GM21515 (cell line): ENCODE measurements around the gene MTPN.

Experiments
- ATAC-seq: cut with Tn5 transposase; IDR thresholded peaks from one replicate; pipeline ENCODE4 v1.9.1; 2021; ENCODE audit not compliant: unreplicated experiment

The MTPN gene

DNA sequence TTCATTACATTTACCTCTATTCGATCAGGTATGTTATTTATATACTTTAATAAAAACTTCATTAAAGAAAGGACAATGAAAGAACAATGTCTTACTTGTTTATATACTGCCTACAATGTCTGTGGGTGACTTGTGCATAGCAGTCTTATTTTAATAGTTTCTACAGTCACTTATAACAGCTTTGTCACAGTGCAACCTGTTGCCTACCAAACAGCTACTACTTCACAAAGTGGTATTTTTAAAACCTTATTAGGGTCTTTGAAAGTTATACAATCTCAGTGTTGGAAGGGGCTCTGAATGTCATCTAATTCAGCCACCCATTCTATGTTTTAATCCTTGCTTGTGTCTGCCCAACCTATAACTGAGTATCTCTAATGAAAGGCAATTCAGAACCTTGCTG lies 19.0 kb downstream of the MTPN start:
- no peak for ATAC-seq

DNA sequence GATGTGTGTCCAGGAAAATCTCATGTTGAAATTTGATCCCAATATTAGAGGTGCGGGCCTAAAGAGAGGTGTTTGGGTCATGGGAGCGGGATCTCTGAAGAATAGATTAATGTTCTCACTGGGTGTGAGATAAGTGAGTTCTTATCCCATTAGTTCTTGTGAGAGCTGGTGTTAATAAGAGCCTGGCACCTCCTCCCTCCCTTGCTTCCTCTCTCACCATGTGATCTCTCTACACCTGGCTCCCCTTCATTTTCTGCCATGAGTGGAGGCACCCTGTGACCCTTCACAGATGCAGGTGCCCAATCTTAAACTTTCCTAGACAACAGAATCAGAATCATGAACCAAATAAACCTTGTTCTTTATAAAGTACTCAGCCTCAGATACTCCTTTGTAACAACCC lies 19.5 kb downstream of the MTPN start:
- ATAC-seq: no peak

DNA sequence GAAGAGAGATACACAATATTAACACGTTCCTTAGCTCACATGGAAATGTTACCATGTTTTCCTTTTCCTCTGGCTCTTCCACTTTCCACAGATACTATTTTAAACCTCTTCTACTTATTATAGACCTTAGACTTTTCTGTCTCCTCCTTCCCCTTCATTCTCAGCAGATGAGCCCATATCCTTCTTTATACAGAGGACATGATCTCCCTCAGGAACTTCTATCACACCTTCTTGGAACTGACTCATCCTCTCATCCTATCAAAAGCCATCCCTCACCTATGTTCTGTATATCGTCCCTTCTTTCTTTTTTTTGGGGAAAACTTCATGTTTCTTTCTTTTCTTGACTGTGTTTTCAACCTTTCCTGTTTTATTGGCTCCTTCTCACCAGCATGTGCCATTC lies 20.8 kb downstream of the MTPN start:
- no peak for ATAC-seq

DNA sequence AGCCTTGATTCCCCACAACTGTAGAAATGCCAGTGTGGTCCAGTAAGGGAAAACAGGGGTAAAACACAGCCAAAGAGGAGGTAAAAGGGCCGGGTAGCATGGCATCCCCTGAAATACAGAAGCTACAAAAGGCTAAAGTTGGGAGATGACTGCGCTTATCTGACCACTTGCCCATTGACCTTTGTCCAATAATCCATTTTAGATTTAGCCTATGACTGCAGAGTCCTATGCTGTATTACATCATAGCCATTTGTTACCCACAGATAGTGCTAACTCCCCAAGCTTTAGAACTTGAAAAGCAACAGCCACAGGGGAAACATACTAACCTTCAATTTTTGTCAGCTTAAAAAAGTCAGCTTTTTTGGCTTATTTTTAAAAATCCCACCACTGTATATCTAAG lies 26.2 kb downstream of the MTPN start:
- no peak for ATAC-seq

DNA sequence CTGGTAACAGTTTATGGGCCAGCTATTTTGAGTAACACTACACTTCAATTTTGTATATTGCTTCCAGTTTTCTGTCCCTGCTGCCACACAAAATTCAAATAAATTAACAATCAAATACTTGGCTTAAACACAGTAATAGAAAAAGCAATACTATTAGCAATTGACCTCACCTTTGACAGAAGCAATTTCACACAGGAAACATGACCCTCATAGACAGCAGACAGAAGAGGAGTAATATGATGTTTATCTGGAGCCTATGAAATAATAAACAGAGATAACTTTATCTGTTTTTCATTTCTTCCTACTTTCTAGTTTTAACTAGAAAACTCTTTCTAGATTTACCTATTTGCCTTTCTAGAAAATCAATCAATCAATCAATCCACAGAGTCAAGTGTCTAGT lies 26.7 kb downstream of the MTPN start:
- ATAC-seq: no peak

DNA sequence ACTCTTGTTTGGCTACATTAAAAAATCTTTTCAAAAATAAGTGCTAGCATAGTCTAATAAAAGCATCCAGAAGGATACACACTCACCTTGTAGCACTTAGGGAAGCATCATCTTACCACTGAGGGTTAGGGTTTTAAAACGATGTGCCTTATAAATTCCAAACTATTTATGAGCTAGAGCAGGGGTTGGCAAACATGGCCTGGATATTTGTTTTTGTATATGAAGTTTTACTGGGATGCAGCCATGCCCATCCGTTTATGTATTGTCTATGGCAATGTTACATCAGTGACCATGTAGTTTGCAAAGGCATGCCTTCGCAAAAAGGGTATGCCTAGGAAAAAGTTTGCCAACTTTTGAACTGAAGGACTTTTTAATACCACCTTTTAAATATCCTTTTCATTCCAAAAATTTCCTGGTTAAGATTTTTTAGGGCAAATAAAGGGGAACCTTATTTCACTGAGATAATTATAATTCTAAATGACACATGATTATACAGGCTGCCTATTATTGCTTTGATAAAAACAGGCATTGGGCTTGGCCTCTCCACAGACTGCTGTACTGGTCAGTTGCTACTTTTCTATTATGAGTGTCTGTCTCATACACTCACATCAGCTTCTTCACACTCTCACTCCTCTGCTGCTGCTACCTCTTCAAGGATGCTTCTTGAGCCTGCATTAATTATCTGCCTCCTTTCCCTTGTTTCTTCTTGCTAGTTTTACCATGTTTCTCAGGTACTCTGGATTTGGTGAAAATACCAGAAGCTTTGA lies 30.7 kb downstream of the MTPN start:
- ATAC-seq: no peak

DNA sequence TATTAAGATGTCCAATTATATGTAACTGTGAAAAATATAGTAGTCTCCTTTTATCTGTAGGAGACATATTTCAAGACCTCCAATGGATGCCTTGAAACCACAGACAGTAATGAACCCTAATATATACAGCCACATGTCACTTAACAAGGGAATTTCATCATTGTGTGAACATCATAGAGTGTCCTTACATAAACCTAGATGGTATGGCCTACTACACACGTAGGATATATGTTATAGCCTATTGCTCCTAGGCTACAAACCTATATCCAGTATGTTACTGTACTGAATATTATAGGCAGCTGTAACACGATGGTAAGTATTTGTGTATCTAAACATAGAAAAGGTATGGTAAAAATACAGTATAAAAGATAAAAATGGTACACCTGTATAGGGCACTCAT lies 32.4 kb downstream of the MTPN start:
- ATAC-seq: no peak

DNA sequence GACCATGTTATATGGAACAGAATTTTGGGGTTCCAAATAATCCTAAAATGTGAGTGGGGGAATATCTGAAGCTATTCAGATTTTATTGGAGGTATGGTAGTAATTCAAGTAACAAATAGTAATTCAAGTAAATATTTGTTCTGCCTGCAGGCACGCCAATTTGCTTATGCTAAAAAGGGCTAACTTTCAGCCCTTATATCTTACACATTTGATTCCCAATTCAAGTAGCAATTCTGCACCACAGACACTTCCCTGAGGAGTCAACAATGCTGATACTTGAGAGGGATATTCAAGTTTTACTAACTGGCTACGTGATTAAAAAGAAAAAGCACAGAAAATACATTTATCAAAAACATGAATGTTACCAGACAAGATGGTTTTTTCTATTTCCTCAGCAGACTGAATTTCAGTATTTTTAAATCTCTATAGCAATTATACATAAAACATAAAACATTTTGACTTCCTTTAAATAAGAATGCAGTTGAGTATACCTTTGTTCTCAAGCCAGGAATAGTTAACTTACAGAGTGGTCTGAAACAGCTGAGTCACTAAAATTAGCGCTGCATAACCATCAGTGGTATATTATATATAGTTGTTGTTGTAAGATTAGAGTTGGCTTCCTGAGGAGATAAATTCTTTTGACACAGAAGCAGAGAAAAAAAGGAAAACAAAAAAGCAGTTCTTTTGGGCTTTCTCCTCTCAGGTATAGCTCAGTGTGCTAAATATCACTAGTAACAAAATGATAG lies 33.9 kb downstream of the MTPN start:
- ATAC-seq: no peak

DNA sequence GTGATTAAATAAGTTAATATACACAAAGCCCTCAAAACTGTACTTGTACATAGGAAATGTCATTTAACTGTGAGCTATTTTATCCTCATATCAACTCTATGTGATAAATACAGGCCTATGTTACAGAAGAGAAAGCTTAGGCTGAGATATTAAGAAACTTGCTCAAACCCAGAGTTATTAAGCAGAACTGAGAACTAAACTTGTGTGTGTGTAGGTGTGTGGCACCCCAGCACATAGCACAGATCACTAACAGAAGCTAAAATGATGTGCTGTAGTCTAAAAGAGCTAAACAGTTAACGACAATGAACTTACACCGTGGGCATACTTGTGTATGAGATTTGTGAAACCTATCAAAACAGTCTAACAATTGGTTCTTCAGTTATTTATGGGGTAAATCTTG lies 34.5 kb downstream of the MTPN start:
- peak; percentile 82 for ATAC-seq

DNA sequence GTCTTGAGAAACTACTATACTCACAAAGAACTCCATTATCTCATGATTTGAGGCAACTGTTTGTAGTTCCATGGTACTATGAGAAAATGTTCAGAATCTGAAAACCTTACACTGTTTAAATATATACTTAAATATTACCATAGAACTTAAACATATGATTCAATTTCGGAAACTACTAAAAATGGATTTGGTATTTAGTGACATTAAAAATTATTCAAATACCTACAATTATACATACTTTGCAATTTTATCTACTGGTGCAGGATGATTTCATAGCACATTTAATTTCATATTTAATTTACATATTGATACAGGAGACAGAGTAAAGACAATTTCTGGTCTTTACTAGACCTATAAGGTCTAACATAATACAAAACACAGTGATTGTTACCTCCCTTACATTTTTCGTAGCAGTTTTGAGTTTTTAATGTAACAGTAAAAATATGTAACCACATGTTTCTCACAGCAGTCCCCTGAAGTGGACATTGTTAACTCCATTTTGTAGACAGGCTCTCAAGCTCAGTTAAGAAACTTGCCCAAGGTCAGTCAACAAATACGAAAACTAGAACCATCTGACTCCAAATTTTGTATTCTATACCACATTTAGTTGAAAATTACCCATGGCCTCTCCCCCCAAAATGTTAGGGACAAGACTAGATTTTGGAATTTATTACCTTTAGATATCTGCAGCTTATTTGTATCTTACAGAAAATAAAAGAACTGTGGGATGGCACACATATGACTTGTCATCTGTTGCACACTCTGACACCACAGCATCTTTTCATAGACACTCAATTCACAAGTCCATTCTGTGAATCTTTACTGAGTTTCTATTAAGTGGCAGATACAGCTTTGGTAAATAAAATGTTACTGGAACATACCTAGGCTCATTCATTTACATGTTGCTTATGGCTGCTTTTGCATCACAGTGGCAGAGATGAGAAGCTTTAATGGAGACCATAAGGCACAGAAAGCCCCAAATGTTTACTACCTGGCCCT lies 36.8 kb downstream of the MTPN start:
- ATAC-seq: no peak

DNA sequence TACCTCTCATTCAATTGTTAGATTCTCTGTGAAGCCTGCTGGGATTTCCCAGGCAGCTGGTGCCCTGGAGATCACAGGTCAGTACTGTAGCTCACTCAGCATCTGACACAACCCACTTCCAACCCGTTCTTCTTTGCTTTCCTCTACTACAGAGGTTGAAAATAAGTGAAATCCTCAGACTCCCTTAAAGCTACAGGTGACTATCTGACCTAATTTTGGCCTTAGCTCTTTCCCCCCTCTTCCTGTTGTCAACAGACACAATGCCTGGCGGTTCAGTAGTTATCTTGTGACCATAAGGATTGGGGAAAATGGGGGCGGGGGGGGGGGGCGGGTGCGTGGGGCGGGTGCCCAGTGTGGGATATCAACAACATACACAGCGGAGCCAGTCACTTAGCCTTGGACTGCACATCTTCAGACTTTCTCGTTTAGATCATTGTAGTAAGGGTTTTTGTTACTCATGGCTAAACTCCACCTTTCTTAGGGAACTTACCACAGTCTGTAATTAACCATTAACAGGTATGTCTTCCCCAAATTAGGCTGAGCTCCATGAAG lies 37.8 kb downstream of the MTPN start:
- ATAC-seq: no peak

DNA sequence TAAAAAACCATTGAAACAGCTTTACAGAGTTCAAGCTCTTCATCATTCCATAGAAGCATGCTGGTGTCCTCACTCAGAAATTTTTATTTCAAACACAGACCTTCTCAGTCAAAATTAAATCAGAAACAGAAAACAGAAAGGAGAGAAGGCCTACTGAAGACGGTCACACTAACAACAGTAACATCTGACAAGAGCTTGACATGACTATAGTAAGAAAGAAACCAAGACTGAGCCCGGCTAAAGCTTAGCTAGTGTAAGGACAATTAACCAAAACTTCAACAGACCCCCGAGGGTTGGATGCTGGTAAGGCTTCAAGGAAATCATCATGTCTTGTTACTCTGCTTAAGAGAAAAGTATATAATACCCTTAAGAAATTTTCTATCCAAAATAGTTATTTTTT lies 38.6 kb downstream of the MTPN start:
- peak; percentile 56 for ATAC-seq

DNA sequence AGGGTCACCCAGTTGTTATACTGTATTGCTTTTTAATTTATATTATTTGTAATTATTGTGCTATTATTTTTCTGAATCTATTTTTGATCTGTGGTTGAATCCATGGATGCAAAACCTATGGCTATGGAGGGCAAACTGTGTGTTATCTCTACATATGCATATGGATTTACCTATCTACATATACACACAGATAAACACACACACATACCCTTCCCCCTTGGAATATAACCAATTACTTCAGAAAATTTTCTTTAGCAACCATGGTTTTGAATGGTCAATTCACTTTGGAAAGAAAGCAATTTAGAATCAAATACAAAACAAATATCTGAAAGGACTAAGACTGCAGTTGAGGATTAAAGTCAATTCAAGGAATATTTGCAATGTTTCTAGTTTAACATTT lies 39.1 kb downstream of the MTPN start:
- no peak for ATAC-seq

DNA sequence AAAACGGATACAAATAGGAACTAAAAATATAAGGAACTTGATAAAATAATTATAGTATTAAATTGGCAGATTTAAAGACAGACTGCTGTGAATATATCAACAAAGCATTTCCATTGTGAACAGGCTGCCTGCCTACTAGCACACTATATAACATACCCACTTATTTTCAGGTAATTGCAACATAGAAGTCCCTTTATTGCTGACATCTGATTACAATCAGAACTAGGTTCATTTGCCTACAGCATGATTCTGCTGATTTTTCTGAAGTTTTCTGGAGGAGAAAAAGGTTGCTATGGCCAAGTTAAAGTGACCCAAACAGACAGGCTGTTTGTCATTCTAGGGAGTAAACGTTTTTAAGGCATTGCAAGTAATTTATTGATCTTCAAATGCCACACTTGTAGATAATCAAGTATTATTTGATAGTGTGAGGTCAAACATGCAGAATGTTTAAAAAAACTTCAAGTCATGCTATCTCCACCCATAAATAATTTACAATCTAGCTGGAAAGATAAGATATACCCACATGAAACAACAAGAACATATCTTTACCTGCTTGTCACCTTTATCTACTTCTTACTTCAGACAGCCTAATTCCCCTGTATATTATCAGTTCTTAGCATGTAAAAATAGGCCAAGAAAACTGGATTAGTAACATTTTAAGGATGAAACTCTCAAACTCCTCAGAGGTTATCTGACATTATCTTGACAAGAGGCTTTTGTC lies 40.5 kb downstream of the MTPN start:
- ATAC-seq: no peak

DNA sequence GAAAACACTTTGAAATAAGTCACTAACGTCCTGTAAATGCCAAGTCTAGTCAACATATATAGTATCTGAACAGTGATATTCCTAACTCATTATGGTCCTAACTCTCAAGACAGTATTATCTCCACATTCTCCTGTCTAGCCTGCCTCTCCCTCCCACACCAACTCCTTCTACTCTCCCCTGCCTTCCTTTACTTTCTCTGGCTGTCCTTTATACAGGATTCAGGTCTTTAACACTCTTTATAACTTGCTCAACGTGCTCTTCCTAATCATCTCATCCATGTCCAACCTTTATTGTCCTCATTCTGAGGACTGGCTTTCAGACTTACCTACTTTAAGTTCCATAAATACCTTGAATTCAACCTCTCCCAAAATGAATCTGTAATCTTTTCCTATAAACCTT lies 42.5 kb downstream of the MTPN start:
- no peak for ATAC-seq

DNA sequence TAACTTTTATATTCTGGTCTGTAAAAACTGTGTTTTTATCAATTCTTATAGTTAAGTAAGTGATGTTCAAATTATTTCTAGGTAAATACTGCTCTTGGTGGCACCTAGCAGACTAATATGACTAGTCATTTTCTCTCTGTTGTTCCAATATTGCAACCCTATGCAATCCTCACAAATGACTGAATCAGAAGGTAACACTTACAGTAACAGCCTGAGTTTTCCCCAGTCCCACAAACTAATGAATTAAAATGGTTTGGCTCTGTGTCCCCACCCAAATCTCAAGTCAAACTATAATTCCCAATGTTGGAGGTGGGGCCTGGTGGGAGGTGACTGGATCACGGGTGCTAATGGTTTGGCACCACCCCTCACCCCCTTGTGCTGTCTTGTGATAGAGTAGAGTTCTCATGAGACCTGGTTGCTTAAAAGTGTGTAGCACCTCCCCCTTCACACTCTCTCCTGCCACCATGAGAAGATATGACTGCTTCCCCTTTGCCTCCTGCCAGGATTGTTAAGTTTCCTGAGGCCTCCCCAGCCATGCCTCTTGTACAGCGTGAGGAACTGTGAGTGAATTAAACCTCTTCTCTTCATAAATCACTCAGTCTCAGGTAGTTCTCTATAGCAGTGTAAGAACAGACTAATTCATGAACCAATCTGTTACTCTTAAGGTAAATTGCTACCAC lies 43.5 kb downstream of the MTPN start:
- no peak for ATAC-seq

DNA sequence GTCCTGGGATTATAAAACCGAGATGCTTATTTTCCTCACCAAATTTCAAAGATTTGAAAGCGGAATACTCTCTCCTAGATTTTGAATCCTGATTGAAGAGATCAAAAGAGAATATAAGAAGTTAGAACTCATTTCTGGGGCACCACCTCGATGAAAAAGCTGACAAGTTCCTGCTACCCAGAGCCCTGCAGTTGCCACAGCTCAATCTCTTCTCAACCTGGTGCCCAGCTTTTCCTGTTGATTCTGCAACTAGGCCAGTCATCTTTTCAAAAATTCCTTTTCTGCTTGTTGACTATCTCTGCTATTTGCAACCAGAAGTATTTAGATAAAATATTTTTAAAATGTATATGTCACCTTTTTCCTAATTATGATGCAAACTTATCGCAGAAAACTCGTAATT lies 45.0 kb downstream of the MTPN start:
- ATAC-seq: no peak

DNA sequence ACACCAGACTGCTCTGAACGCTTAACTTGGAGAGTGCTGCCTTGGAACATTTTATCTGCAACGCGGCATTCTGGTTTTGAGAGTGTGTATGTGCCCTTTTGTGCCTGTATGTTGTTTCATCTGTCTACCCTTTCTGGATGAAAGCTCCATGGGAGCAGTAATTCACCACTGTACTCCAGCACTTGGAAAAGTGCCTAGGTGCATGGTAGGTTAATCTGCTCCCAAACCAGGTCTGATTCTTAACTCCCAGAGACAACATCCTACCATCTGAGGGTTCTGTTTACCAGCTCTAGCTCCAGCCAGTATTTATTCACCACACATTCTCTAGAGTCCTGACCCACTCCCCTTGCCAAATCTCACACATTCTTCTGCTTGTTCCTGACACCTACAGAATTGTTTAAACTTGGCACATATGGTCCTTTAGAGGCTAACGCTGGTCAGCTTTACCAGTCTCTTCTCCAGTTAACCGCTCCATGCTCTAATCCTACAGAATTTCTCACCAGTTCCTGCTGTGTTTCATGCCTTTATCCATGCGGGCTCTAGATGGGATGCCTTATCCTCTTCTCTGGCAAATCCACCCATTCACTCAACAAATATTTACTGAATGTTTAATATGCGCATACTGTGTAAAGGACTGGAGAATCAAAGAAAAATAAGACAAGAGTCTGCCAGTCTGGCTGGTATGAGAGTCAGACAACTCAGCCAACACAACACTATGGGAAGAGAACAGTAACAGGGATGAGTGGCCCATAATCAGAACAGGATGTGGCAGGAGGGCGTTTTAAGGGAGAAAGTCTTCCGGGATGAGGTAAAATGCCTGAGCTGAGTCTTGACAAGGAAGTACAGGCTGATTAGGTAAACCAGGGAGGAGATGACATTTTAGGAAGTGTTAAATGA lies 46.3 kb downstream of the MTPN start:
- ATAC-seq: no peak

DNA sequence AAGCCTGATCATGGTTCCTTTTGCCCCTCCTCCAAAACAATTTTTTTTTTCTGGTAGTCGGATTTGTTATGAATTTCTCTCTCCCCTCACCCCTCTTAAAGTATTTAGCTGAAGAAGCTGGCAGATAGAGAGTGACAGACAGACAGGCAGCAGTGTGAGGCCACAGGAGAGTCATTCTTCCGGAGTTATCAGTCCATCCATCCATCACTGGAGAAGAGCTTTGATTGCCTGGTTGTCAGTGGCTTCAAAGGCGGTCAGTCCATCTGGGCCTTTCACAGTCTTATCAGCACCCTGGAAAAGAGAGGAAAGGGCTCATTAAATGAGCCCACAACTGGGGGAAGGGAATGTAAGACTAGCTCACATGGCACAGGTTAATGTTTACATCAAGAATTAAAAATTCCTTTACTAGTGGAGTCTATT lies 47.4 kb downstream of the MTPN start:
- no peak for ATAC-seq
